PFSK-1 (cell line): ENCODE results near the gene KICS2. TPM values are rescaled to one million over a fixed set of nuclear protein-coding genes. Genes with fewer than 3 reads are reported as not detected.

Experiments
- FOXP2 ChIP-seq: optimal IDR thresholded peaks from 2 replicates; pipeline ENCODE3; 2011; ENCODE audit warnings: borderline replicate concordance, control low read depth, inconsistent platforms; ENCODE audit not compliant: insufficient read depth; ENCODE audit errors: extremely low read length, extremely low read depth
- POLR2AphosphoS5 ChIP-seq: IDR thresholded peaks from 2 replicates; pipeline ENCODE4 v1.6.1; 2012; ENCODE audit warnings: low read depth, mild to moderate bottlenecking, control low read depth, low read length, moderate library complexity
- REST ChIP-seq, 2 experiments: IDR thresholded peaks; 2 replicates each; pipeline versions ENCODE4 v1.6.1 to v1.8.0; 2011 to 2012; ENCODE audit warnings: low read depth in 2 of 2, low read length in 2 of 2, control low read depth in 1 of 2, inconsistent platforms in 1 of 2, mild to moderate bottlenecking in 1 of 2, moderate library complexity in 1 of 2; ENCODE audit not compliant: insufficient read depth in 1 of 2
- SIN3A ChIP-seq: IDR thresholded peaks from 2 replicates; pipeline ENCODE4 v1.6.1; 2012; ENCODE audit warnings: mild to moderate bottlenecking, low read length, moderate library complexity, borderline replicate concordance; ENCODE audit not compliant: insufficient read depth
- TAF1 ChIP-seq: IDR thresholded peaks from 2 replicates; pipeline ENCODE4 v1.6.1; 2012; ENCODE audit warnings: low read length, control low read depth, borderline replicate concordance; ENCODE audit not compliant: insufficient read depth
- polyA plus RNA-seq: library from polyadenylated mRNA; unstranded; fragments of >200 nt; gene quantifications from one replicate; pipeline ENCODE4 v1.2.1, GENCODE V29; 2012; ENCODE audit warnings: low read depth, missing spikeins; ENCODE audit not compliant: insufficient read length

The KICS2 gene
- polyA plus RNA-seq, result 3.9 TPM

GRCh38 chr12:64222009-64222765 is at the start of gene KICS2:
Gene KICS2 (minus strand): TSS chr12:64222296. CDS start chr12:64222237, 59 bp downstream.
- TF ChIP-seq TAF1 (no peak), FOXP2 (peak; percentile 54), REST (IDR thresholded peaks at IDR 0.05; ENCODE audit: insufficient read depth in 1 of 2, low read depth in 2 of 2, low read length in 2 of 2) (0 out of 4 replicates have a peak, but pooled peaks of 1 of the 2 experiments have one; percentile 47), SIN3A (peak; percentile 74; the same call in 1 of the 2 replicates), POLR2AphosphoS5 (peak; percentile 68; the same call in 1 of the 2 replicates)

- TF ChIP-seq REST (IDR thresholded peaks at IDR 0.05; ENCODE audit: insufficient read depth in 1 of 2, low read depth in 2 of 2, low read length in 2 of 2), result no peak
- TF ChIP-seq POLR2AphosphoS5, result no peak
- TF ChIP-seq SIN3A, result no peak
- no peak for TF ChIP-seq FOXP2
- no peak for TF ChIP-seq TAF1
These were observed 48.3 kb upstream of the KICS2 start for GRCh38 chr12:64270411-64270810.

GRCh38 chr12:64269161-64269560 is 47.1 kb upstream of the KICS2 start:
- TF ChIP-seq POLR2AphosphoS5 (no peak), TAF1 (no peak), REST (IDR thresholded peaks at IDR 0.05; ENCODE audit: insufficient read depth in 1 of 2, low read depth in 2 of 2, low read length in 2 of 2) (no peak), SIN3A (no peak), FOXP2 (no peak)

GRCh38 chr12:64268409-64268808 is 46.3 kb upstream of the KICS2 start:
- no peak for TF ChIP-seq TAF1
- TF ChIP-seq REST (IDR thresholded peaks at IDR 0.05; ENCODE audit: insufficient read depth in 1 of 2, low read depth in 2 of 2, low read length in 2 of 2), result no peak
- no peak for TF ChIP-seq SIN3A
